Left ventricle myocardium inferior (tissue), 1 donor: ENCODE data around the gene ANO9. TPM values are rescaled to one million over a fixed set of nuclear protein-coding genes. Genes with fewer than 3 reads are reported as not detected.

Experiments
- DNase-seq: peaks from one replicate; pipeline ENCODE4 v3.0.0-alpha.2; 2020
- H3K27ac ChIP-seq: fragments of 200-600 bp; replicated peaks from 2 replicates; pipeline ENCODE4 v1.8.0; 2021
- H3K27me3 ChIP-seq: fragments of 200-600 bp; 2 replicates; pipeline ENCODE4 v1.8.0; 2021; ENCODE audit warnings: low read depth
- H3K36me3 ChIP-seq: fragments of 200-600 bp; 2 replicates; pipeline ENCODE4 v1.8.0; 2021
- H3K4me1 ChIP-seq: fragments of 200-600 bp; 2 replicates; pipeline ENCODE4 v1.8.0; 2021
- H3K4me3 ChIP-seq: fragments of 200-600 bp; 2 replicates; pipeline ENCODE4 v1.8.0; 2021; ENCODE audit warnings: mild to moderate bottlenecking, moderate library complexity
- H3K9me3 ChIP-seq: fragments of 200-600 bp; replicated peaks from 2 replicates; pipeline ENCODE4 v1.8.0; 2021
- CTCF ChIP-seq: fragments of 200-600 bp; IDR thresholded peaks from 2 replicates; pipeline ENCODE4 v1.8.0; 2021; ENCODE audit warnings: antibody characterized with exemption, mild to moderate bottlenecking, borderline replicate concordance
- intact Hi-C: fragments of 100-400 bp; cut with micrococcal nuclease; formaldehyde crosslinking; loops from one replicate; pipeline ENCODE4 v1.11.0; 2022
- total RNA-seq: library from RNA; stranded (reverse); fragmentation: NEBNext Ultra II Directional; extraction: Animal tissue kit (Norgen Biotek cat#: 25700); gene quantifications from one replicate; pipeline ENCODE4 v1.2.1, GENCODE V29; 2021
- donor health status: DM: no; HTN: yes; CAD: no; lungs with severe emphysema.

The ANO9 gene
- total RNA-seq, 1 donor from 2014 or later = 0.11 TPM

GRCh38 chr11:473962-474785 is 32.4 kb upstream of the ANO9 start:
- H3K27me3 ChIP-seq = no peaks in the 10 kb centered on the region
- intact Hi-C loops = no loop called here
- H3K36me3 ChIP-seq = peaks cover under 1% of the 10 kb centered on the region

GRCh38 chr11:473415-473814 is 31.6 kb upstream of the ANO9 start:
- intact Hi-C loops = no loop called here
- no peak for DNase-seq

More at GRCh38 chr11:473962-474785, 32.4 kb upstream of the ANO9 start:
- no peak for TF ChIP-seq CTCF
- no peak overlapping the region for H3K4me3 ChIP-seq
- DNase-seq = no peak
- no peak overlapping the region for H3K27ac ChIP-seq
- peaks cover 21% of the 10 kb centered on the region for H3K4me1 ChIP-seq
- H3K9me3 ChIP-seq = no peaks in the 10 kb centered on the region

GRCh38 chr11:472816-473215 is 31.0 kb upstream of the ANO9 start:
- no peaks in the 10 kb centered on the region for H3K9me3 ChIP-seq
- H3K27me3 ChIP-seq = no peaks in the 10 kb centered on the region
- DNase-seq = no peak
- H3K36me3 ChIP-seq = no peaks in the 10 kb centered on the region
- no peak overlapping the region for H3K4me3 ChIP-seq
- H3K27ac ChIP-seq = no peak overlapping the region
- H3K4me1 ChIP-seq = peaks cover 29% of the 10 kb centered on the region
- intact Hi-C loops = no loop called here
- no peak for TF ChIP-seq CTCF

More at GRCh38 chr11:473415-473814, 31.6 kb upstream of the ANO9 start:
- Histone ChIP-seq H3K27ac (no peak overlapping the region), H3K4me1 (peaks cover 23% of the 10 kb centered on the region), H3K27me3 (no peaks in the 10 kb centered on the region), H3K4me3 (no peak overlapping the region), H3K36me3 (no peaks in the 10 kb centered on the region), H3K9me3 (no peaks in the 10 kb centered on the region)
- TF ChIP-seq CTCF = no peak

GRCh38 chr11:472272-472671 is 30.5 kb upstream of the ANO9 start:
- intact Hi-C loops = no loop called here
- DNase-seq = no peak
- no peaks in the 10 kb centered on the region for H3K9me3 ChIP-seq

GRCh38 chr11:471468-472145 is 29.8 kb upstream of the ANO9 start:
- Histone ChIP-seq H3K27ac (no peak overlapping the region), H3K36me3 (no peaks in the 10 kb centered on the region), H3K4me3 (no peak overlapping the region), H3K9me3 (no peaks in the 10 kb centered on the region), H3K4me1 (peaks cover 31% of the 10 kb centered on the region), H3K27me3 (no peaks in the 10 kb centered on the region)
- intact Hi-C loops = no loop called here
- no peak for TF ChIP-seq CTCF
- no peak for DNase-seq

More at GRCh38 chr11:472272-472671, 30.5 kb upstream of the ANO9 start:
- Histone ChIP-seq H3K27ac (no peak overlapping the region), H3K4me1 (peaks cover 31% of the 10 kb centered on the region), H3K27me3 (no peaks in the 10 kb centered on the region), H3K4me3 (no peak overlapping the region), H3K36me3 (no peaks in the 10 kb centered on the region)
- no peak for TF ChIP-seq CTCF
